ENCODE results near the gene VSIG4.

VSIG4 gene

GRCh38 chrX:65999563-66000148, 40.2 kb downstream of the VSIG4 start:
- in situ Hi-C loops (cut with MboI; ENCODE audit: low sequenced_read_pairs, unreplicated experiment) = loop anchor here (25.0 kb wide), 2 partner anchors 413 to 738 kb away; no protein-coding TSS in a partner anchor
- no peak for DNase-seq (ENCODE audit: low spot score)
- TF ChIP-seq CTCF (IDR thresholded peaks at IDR 0.05; ENCODE audit: borderline replicate concordance, control extremely low read depth, extremely low read depth, insufficient read depth, missing control alignments) = no peak

- no peak for TF ChIP-seq CTCF (IDR thresholded peaks at IDR 0.05; ENCODE audit: borderline replicate concordance, control extremely low read depth, extremely low read depth, insufficient read depth, missing control alignments)
- no peak for DNase-seq (ENCODE audit: low spot score)
- in situ Hi-C loops (cut with MboI; ENCODE audit: low sequenced_read_pairs, unreplicated experiment) = loop anchor here (25.0 kb wide), 1 partner anchor 413 kb away; no protein-coding TSS in a partner anchor
These were observed 40.8 kb downstream of the VSIG4 start for GRCh38 chrX:65999029-65999562.

GRCh38 chrX:65997978-65998717, 41.7 kb downstream of the VSIG4 start:
- DNase-seq (ENCODE audit: low spot score) = no peak
- no peak for TF ChIP-seq CTCF (IDR thresholded peaks at IDR 0.05; ENCODE audit: borderline replicate concordance, control extremely low read depth, extremely low read depth, insufficient read depth, missing control alignments)
- in situ Hi-C loops (cut with MboI; ENCODE audit: low sequenced_read_pairs, unreplicated experiment) = loop anchor here (25.0 kb wide), 1 partner anchor 414 kb away; no protein-coding TSS in a partner anchor

- no peak for DNase-seq (ENCODE audit: low spot score)
- TF ChIP-seq CTCF (IDR thresholded peaks at IDR 0.05; ENCODE audit: borderline replicate concordance, control extremely low read depth, extremely low read depth, insufficient read depth, missing control alignments) = no peak
- in situ Hi-C loops (cut with MboI; ENCODE audit: low sequenced_read_pairs, unreplicated experiment) = loop anchor here (25.0 kb wide), 1 partner anchor 417 kb away; no protein-coding TSS in a partner anchor
These were observed 45.1 kb downstream of the VSIG4 start for GRCh38 chrX:65994519-65995506.

GRCh38 chrX:65993915-65994460, 45.9 kb downstream of the VSIG4 start:
- in situ Hi-C loops (cut with MboI; ENCODE audit: low sequenced_read_pairs, unreplicated experiment) = loop anchor here (25.0 kb wide), 1 partner anchor 418 kb away; no protein-coding TSS in a partner anchor
- no peak for TF ChIP-seq CTCF (IDR thresholded peaks at IDR 0.05; ENCODE audit: borderline replicate concordance, control extremely low read depth, extremely low read depth, insufficient read depth, missing control alignments)

More at GRCh38 chrX:65993915-65994460, 45.9 kb downstream of the VSIG4 start:
- no peak for DNase-seq (ENCODE audit: low spot score)
